Keratinocyte (primary cell): ENCODE data around the gene PCDH1.

Experiments
- EZH2 ChIP-seq: IDR thresholded peaks from one replicate; pipeline ENCODE4 v1.6.1; 2012; ENCODE audit warnings: inconsistent platforms, mild to moderate bottlenecking, low read length, moderate library complexity
- TF ChIP-seq, protein P1 (sequence below), 3 experiments: IDR thresholded peaks in 1 of 3; conservative IDR thresholded peaks in 1 of 3; optimal IDR thresholded peaks in 1 of 3; 2 replicates in 2 of 3; 3 replicates in 1 of 3; pipeline versions ENCODE3 to v1.5.1; 2011; ENCODE audit warnings: low read length in 3 of 3, mild to moderate bottlenecking in 3 of 3, moderate library complexity in 2 of 3, control low read depth in 1 of 3, inconsistent platforms in 1 of 3; ENCODE audit not compliant: insufficient read depth in 2 of 3; ENCODE audit errors: extremely low read depth in 1 of 3

DNA sequence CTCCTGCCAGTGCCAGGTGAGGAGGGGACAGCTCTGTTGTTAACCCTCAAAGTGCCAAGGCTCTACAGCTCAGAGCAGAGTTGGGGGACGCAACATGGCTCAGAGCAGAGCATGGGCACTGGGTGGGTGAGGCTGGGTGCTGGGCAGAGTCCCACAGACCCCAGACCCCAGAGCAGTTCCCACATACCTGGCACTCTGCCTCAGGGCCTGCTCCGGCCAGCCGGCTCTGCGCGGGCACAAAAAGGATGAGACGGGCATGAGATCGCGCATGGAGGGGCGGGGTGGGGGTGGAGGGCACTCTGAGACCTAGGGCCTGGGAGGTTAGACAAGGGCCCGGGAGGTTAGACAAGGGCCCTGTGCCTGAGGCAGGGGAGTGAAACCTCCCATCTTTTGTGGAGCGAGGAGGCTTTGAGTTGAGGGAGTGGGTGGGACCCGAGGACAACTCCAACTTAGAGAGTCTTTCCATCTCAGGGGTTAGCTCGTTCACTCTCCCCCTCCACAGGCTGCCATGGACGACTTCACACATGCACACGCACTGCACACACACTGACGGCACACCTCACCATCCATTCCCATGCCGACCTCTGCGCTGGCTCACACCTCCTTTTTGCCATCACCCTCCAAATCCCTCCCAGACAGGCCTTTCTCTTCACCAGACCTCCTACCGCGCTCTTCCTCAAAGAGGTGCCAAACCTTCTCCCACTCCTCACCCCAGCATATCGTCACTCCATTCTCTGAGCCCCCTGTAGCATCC lies 22.0 kb downstream of the PCDH1 start:
- TF ChIP-seq, protein P1, sequence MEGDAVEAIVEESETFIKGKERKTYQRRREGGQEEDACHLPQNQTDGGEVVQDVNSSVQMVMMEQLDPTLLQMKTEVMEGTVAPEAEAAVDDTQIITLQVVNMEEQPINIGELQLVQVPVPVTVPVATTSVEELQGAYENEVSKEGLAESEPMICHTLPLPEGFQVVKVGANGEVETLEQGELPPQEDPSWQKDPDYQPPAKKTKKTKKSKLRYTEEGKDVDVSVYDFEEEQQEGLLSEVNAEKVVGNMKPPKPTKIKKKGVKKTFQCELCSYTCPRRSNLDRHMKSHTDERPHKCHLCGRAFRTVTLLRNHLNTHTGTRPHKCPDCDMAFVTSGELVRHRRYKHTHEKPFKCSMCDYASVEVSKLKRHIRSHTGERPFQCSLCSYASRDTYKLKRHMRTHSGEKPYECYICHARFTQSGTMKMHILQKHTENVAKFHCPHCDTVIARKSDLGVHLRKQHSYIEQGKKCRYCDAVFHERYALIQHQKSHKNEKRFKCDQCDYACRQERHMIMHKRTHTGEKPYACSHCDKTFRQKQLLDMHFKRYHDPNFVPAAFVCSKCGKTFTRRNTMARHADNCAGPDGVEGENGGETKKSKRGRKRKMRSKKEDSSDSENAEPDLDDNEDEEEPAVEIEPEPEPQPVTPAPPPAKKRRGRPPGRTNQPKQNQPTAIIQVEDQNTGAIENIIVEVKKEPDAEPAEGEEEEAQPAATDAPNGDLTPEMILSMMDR (optimal IDR thresholded peaks at IDR 0.05 in 1 of 3, IDR thresholded peaks at IDR 0.05 in 1 of 3, conservative IDR thresholded peaks at IDR 0.05 in 1 of 3; ENCODE audit: extremely low read depth in 1 of 3, insufficient read depth in 2 of 3, low read length in 3 of 3), result no peak
- TF ChIP-seq EZH2, result no peak
